AG10803 (cell line): ENCODE data around the gene USP36.

Experiments
- DNase-seq: peaks from one replicate; pipeline ENCODE4 v3.0.0; 2010; ENCODE audit warnings: low read depth
- H3K4me3 ChIP-seq: 2 replicates; pipeline ENCODE4 v1.5.1; 2011; ENCODE audit warnings: mild to moderate bottlenecking, low read length, control low read depth
- CTCF ChIP-seq: conservative IDR thresholded peaks from 2 replicates; pipeline ENCODE4 v1.5.1; 2011; ENCODE audit warnings: mild to moderate bottlenecking, low read length, control low read depth, inconsistent platforms

The USP36 gene

GRCh38 chr17:78844301-78845005 lies 3.8 kb upstream of the USP36 start:
- TF ChIP-seq CTCF: no peak
- H3K4me3 ChIP-seq: no peak overlapping the region
- peak; percentile 48 for DNase-seq

GRCh38 chr17:78842881-78843565 lies 2.4 kb upstream of the USP36 start:
- DNase-seq: peak; percentile 26
- peak; percentile 45 for TF ChIP-seq CTCF
- no peak overlapping the region for H3K4me3 ChIP-seq

- DNase-seq: no peak
- H3K4me3 ChIP-seq: peak overlapping the region; percentile 92
- TF ChIP-seq CTCF: no peak
These were observed 159 bp downstream of the USP36 start for GRCh38 chr17:78840530-78840779.

GRCh38 chr17:78839762-78840529 lies 668 bp downstream of the USP36 start:
- peak overlapping the region; percentile 92 for H3K4me3 ChIP-seq
- TF ChIP-seq CTCF: no peak
- DNase-seq: peak; percentile 66

GRCh38 chr17:78839235-78839761 lies 1.3 kb downstream of the USP36 start:
- peak; percentile 16 for DNase-seq
- TF ChIP-seq CTCF: no peak
- H3K4me3 ChIP-seq: peak overlapping the region; percentile 92

GRCh38 chr17:78838574-78839005 lies 2.0 kb downstream of the USP36 start:
- no peak for DNase-seq
- H3K4me3 ChIP-seq: no peak overlapping the region
- no peak for TF ChIP-seq CTCF
